ENCODE results near the gene LMX1A. TPM values are rescaled to one million over a fixed set of nuclear protein-coding genes. Genes with fewer than 3 reads are reported as not detected.

Gene LMX1A
- total RNA-seq, 2 donors from 2014 or later: 0.28 TPM; not detected in 1

GRCh38 chr1:165306543-165307434 lies 49.7 kb downstream of the LMX1A start:
- no peak overlapping the region for H3K4me3 ChIP-seq
- TF ChIP-seq POLR2AphosphoS5 (IDR thresholded peaks at IDR 0.05) (no peak), POLR2A (IDR thresholded peaks at IDR 0.05) (no peak), CTCF (IDR thresholded peaks at IDR 0.05) (no peak)

GRCh38 chr1:165303386-165303785 lies 53.1 kb downstream of the LMX1A start:
- H3K27me3 ChIP-seq (replicated peaks; ENCODE audit: insufficient read depth): no peaks in the 10 kb centered on the region
- DNase-seq (ENCODE audit: low spot score): no peak
- H3K4me1 ChIP-seq (replicated peaks): no peaks in the 10 kb centered on the region
- no peak for TF ChIP-seq POLR2AphosphoS5 (IDR thresholded peaks at IDR 0.05)
- no peak for TF ChIP-seq CTCF (IDR thresholded peaks at IDR 0.05)
- TF ChIP-seq POLR2A (IDR thresholded peaks at IDR 0.05): no peak
- 83% methylated on average over 8 of the region's 8 CpGs for WGBS
- no peak overlapping the region for H3K27ac ChIP-seq
- no peaks in the 10 kb centered on the region for H3K9me3 ChIP-seq
- intact Hi-C loops (cut with DNase I): no loop called here
- H3K4me3 ChIP-seq: no peak overlapping the region
- H3K36me3 ChIP-seq: no peaks in the 10 kb centered on the region

More at GRCh38 chr1:165306543-165307434, 49.7 kb downstream of the LMX1A start:
- Histone ChIP-seq H3K27ac (no peak overlapping the region), H3K27me3 (replicated peaks; ENCODE audit: insufficient read depth) (no peaks in the 10 kb centered on the region), H3K4me1 (replicated peaks) (no peaks in the 10 kb centered on the region), H3K36me3 (no peaks in the 10 kb centered on the region), H3K9me3 (no peaks in the 10 kb centered on the region)
- intact Hi-C loops (cut with DNase I): no loop called here
- DNase-seq (ENCODE audit: low spot score): no peak
- WGBS: 87% methylated on average over 6 of the region's 6 CpGs

- whole genome bisulfite sequencing: 81% methylated on average over 2 of the region's 2 CpGs
Measured at GRCh38 chr1:165300400-165300903, 56.1 kb downstream of the LMX1A start.

GRCh38 chr1:165298203-165298820 lies 58.2 kb downstream of the LMX1A start:
- no peak for TF ChIP-seq POLR2A (IDR thresholded peaks at IDR 0.05)
- no peak for TF ChIP-seq CTCF (IDR thresholded peaks at IDR 0.05)
- no peak for TF ChIP-seq POLR2AphosphoS5 (IDR thresholded peaks at IDR 0.05)
- H3K36me3 ChIP-seq: no peaks in the 10 kb centered on the region
- no peak for DNase-seq (ENCODE audit: low spot score)
- intact Hi-C loops (cut with DNase I): no loop called here
- 58% methylated on average over 6 of the region's 6 CpGs for WGBS
- no peak overlapping the region for H3K27ac ChIP-seq
- no peaks in the 10 kb centered on the region for H3K4me1 ChIP-seq (replicated peaks)
- H3K4me3 ChIP-seq: no peak overlapping the region
- H3K27me3 ChIP-seq (replicated peaks; ENCODE audit: insufficient read depth): no peaks in the 10 kb centered on the region
- no peaks in the 10 kb centered on the region for H3K9me3 ChIP-seq

More at GRCh38 chr1:165300400-165300903, 56.1 kb downstream of the LMX1A start:
- no peak for TF ChIP-seq POLR2A (IDR thresholded peaks at IDR 0.05)
- TF ChIP-seq POLR2AphosphoS5 (IDR thresholded peaks at IDR 0.05): no peak
- no peak for TF ChIP-seq CTCF (IDR thresholded peaks at IDR 0.05)
- DNase-seq (ENCODE audit: low spot score): no peak
- Histone ChIP-seq H3K27ac (no peak overlapping the region), H3K36me3 (no peaks in the 10 kb centered on the region), H3K9me3 (no peaks in the 10 kb centered on the region), H3K27me3 (replicated peaks; ENCODE audit: insufficient read depth) (no peaks in the 10 kb centered on the region), H3K4me1 (replicated peaks) (no peaks in the 10 kb centered on the region), H3K4me3 (no peak overlapping the region)
- intact Hi-C loops (cut with DNase I): no loop called here

Measured in prostate gland (tissue), 2 donors.